HEK293 (cell line): Measurements from ENCODE around the gene PCK1.

Source experiments
- CTCF ChIA-PET: fragments of 350-600 bp; formaldehyde crosslinking; extraction: SDS; loops from one replicate; lab custom pipeline; 2021; ENCODE audit warnings: antibody characterized with exemption; lab: Yijun Ruan, JAX
- POLR2A ChIA-PET: fragments of 300-600 bp; formaldehyde crosslinking; extraction: SDS; loops from one replicate; lab custom pipeline; 2020; ENCODE audit warnings: antibody characterized with exemption, inconsistent platforms; lab: Yijun Ruan, JAX
- H3K27ac ChIP-seq: fragments of 200-500 bp; sonication (Bioruptor generic); 2 replicates; pipeline ENCODE4 v1.5.1; 2014; ENCODE audit warnings: low read depth, low read length, control low read depth, inconsistent platforms; ENCODE audit errors: extremely low read depth
- H3K36me3 ChIP-seq, 2 experiments: fragments of 200-500 bp in 1 of 2; sonication (Bioruptor generic) in 1 of 2; 1 replicate in 1 of 2; 2 replicates in 1 of 2; pipeline ENCODE4 v1.5.1; 2014 to 2017; ENCODE audit warnings: inconsistent platforms in 2 of 2, low read length in 2 of 2; ENCODE audit not compliant: control insufficient read depth in 2 of 2, insufficient read depth in 1 of 2
- H3K4me1 ChIP-seq: fragments of 200-500 bp; sonication (Bioruptor generic); 2 replicates; pipeline ENCODE4 v1.5.1; 2014; ENCODE audit warnings: mild to moderate bottlenecking, low read length, inconsistent platforms; ENCODE audit not compliant: control insufficient read depth, insufficient read depth
- H3K4me3 ChIP-seq: 2 replicates; pipeline ENCODE4 v1.5.1; 2011; ENCODE audit warnings: low read depth, mild to moderate bottlenecking, control low read depth, low read length, moderate library complexity
- H3K9me3 ChIP-seq: fragments of 200-500 bp; sonication (Bioruptor generic); 2 replicates; pipeline ENCODE4 v1.5.1; 2014; ENCODE audit warnings: low read depth, low read length, inconsistent platforms; ENCODE audit not compliant: control insufficient read depth, insufficient read depth
- BCL11A ChIP-seq: fragments of 450-650 bp; formaldehyde crosslinking; IDR thresholded peaks from 2 replicates; pipeline ENCODE4 v1.5.1; 2016; ENCODE audit warnings: low read depth, missing biosample characterization, missing genetic modification characterization
- ELK4 ChIP-seq: IDR thresholded peaks from 2 replicates; pipeline ENCODE4 v1.6.1; 2011; ENCODE audit warnings: mild to moderate bottlenecking, low read depth, low read length, borderline replicate concordance
- HIC1 ChIP-seq: fragments of 450-650 bp; formaldehyde crosslinking; IDR thresholded peaks from 2 replicates; pipeline ENCODE4 v1.5.1; 2016; ENCODE audit warnings: missing biosample characterization, missing genetic modification characterization
- KLF10 ChIP-seq: fragments of 450-650 bp; IDR thresholded peaks from 2 replicates; pipeline ENCODE4 v1.5.1; 2018; ENCODE audit warnings: missing biosample characterization, mild to moderate bottlenecking, missing genetic modification characterization
- PRDM2 ChIP-seq: fragments of 450-650 bp; formaldehyde crosslinking; IDR thresholded peaks from 2 replicates; pipeline ENCODE4 v1.5.1; 2016; ENCODE audit warnings: missing biosample characterization, missing genetic modification characterization, borderline replicate concordance
- PRDM6 ChIP-seq: fragments of 450-650 bp; formaldehyde crosslinking; IDR thresholded peaks from 2 replicates; pipeline ENCODE4 v1.5.1; 2017; ENCODE audit warnings: missing biosample characterization, missing genetic modification characterization
- SP7 ChIP-seq: fragments of 450-650 bp; formaldehyde crosslinking; IDR thresholded peaks from 2 replicates; pipeline ENCODE4 v1.5.1; 2016; ENCODE audit warnings: missing biosample characterization, missing genetic modification characterization
- WT1 ChIP-seq: fragments of 450-650 bp; formaldehyde crosslinking; IDR thresholded peaks from 2 replicates; pipeline ENCODE4 v1.5.1; 2016; ENCODE audit warnings: missing biosample characterization, missing genetic modification characterization
- ZBTB1 ChIP-seq: fragments of 450-650 bp; formaldehyde crosslinking; IDR thresholded peaks from 2 replicates; pipeline ENCODE4 v1.5.1; 2016; ENCODE audit warnings: missing biosample characterization, missing genetic modification characterization
- ZBTB17 ChIP-seq: fragments of 450-650 bp; formaldehyde crosslinking; IDR thresholded peaks from 2 replicates; pipeline ENCODE4 v1.5.1; 2016; ENCODE audit warnings: missing biosample characterization, missing genetic modification characterization
- ZBTB21 ChIP-seq: fragments of 450-650 bp; formaldehyde crosslinking; IDR thresholded peaks from 2 replicates; pipeline ENCODE4 v1.5.1; 2017; ENCODE audit warnings: missing biosample characterization, missing genetic modification characterization
- ZNF10 ChIP-seq: fragments of 450-650 bp; formaldehyde crosslinking; IDR thresholded peaks from 2 replicates; pipeline ENCODE4 v1.5.1; 2017; ENCODE audit warnings: missing biosample characterization, missing genetic modification characterization
- ZNF221 ChIP-seq: fragments of 450-650 bp; formaldehyde crosslinking; IDR thresholded peaks from 2 replicates; pipeline ENCODE4 v1.5.1; 2017; ENCODE audit warnings: missing biosample characterization, missing genetic modification characterization, borderline replicate concordance
- ZNF23 ChIP-seq: fragments of 450-650 bp; formaldehyde crosslinking; IDR thresholded peaks from 2 replicates; pipeline ENCODE4 v1.5.1; 2016; ENCODE audit warnings: missing biosample characterization, missing genetic modification characterization, borderline replicate concordance
- ZNF362 ChIP-seq: fragments of 450-650 bp; formaldehyde crosslinking; IDR thresholded peaks from 2 replicates; pipeline ENCODE4 v1.5.1; 2016; ENCODE audit warnings: missing biosample characterization, missing genetic modification characterization
- ZNF366 ChIP-seq: fragments of 450-650 bp; formaldehyde crosslinking; conservative IDR thresholded peaks from 2 replicates; pipeline ENCODE4 v1.5.1; 2016; ENCODE audit warnings: missing biosample characterization, missing genetic modification characterization
- ZNF416 ChIP-seq: fragments of 450-650 bp; formaldehyde crosslinking; IDR thresholded peaks from 2 replicates; pipeline ENCODE4 v1.5.1; 2016; ENCODE audit warnings: missing biosample characterization, missing genetic modification characterization
- ZNF426 ChIP-seq: fragments of 450-650 bp; formaldehyde crosslinking; IDR thresholded peaks from 2 replicates; pipeline ENCODE4 v1.5.1; 2017; ENCODE audit warnings: missing biosample characterization, missing genetic modification characterization, mild to moderate bottlenecking, inconsistent platforms, moderate library complexity
- ZNF48 ChIP-seq: fragments of 450-650 bp; formaldehyde crosslinking; IDR thresholded peaks from 2 replicates; pipeline ENCODE4 v1.5.1; 2016; ENCODE audit warnings: missing biosample characterization, missing genetic modification characterization
- ZNF521 ChIP-seq: fragments of 450-650 bp; formaldehyde crosslinking; IDR thresholded peaks from 2 replicates; pipeline ENCODE4 v1.5.1; 2017; ENCODE audit warnings: missing biosample characterization, mild to moderate bottlenecking, missing genetic modification characterization
- ZNF558 ChIP-seq: fragments of 450-650 bp; formaldehyde crosslinking; IDR thresholded peaks from 2 replicates; pipeline ENCODE4 v1.5.1; 2016; ENCODE audit warnings: missing biosample characterization, missing genetic modification characterization
- ZNF561 ChIP-seq: fragments of 450-650 bp; IDR thresholded peaks from 2 replicates; pipeline ENCODE4 v1.5.1; 2018; ENCODE audit warnings: missing biosample characterization, missing genetic modification characterization, borderline replicate concordance
- ZNF776 ChIP-seq: fragments of 450-650 bp; formaldehyde crosslinking; IDR thresholded peaks from 2 replicates; pipeline ENCODE4 v1.5.0; 2017; ENCODE audit warnings: missing biosample characterization, missing genetic modification characterization, borderline replicate concordance
- ZSCAN16 ChIP-seq: fragments of 450-650 bp; formaldehyde crosslinking; IDR thresholded peaks from 2 replicates; pipeline ENCODE4 v1.5.1; 2016; ENCODE audit warnings: missing biosample characterization, missing genetic modification characterization
- ZXDB ChIP-seq: fragments of 450-650 bp; formaldehyde crosslinking; IDR thresholded peaks from 2 replicates; pipeline ENCODE4 v1.5.1; 2016; ENCODE audit warnings: missing biosample characterization, missing genetic modification characterization

Gene PCK1

GRCh38 chr20:57574954-57575353, 14.0 kb downstream of the PCK1 start:
- ChIA-PET POLR2A (no interaction called here), CTCF (interaction anchor here (0.7 to 3.3 kb wide), 9 partner anchors 9 to 636 kb away, joined by 3 to 21 read pairs (median 6); partner anchors contain the start of gene PCK1)
- no peaks in the 10 kb centered on the region for H3K36me3 ChIP-seq
- H3K27ac ChIP-seq = no peak overlapping the region
- no peak for TF ChIP-seq ZNF426
- TF ChIP-seq ZNF48 (tag by site-specific recombination) = no peak
- TF ChIP-seq ZNF221 (tag by site-specific recombination) = no peak
- peak; percentile 92 for TF ChIP-seq ZNF366 (tag by site-specific recombination)
- TF ChIP-seq KLF10 (tag by site-specific recombination) = no peak
- no peak for TF ChIP-seq ZNF10 (tag by site-specific recombination)
- no peak for TF ChIP-seq ZNF776
- TF ChIP-seq ZNF561 (tag by site-specific recombination) = no peak
- peak; percentile 59 for TF ChIP-seq ZBTB17
- no peak for TF ChIP-seq ZNF362
- TF ChIP-seq ZSCAN16 (tag by site-specific recombination) = no peak
- H3K4me3 ChIP-seq = no peak overlapping the region
- peaks cover 6% of the 10 kb centered on the region for H3K4me1 ChIP-seq
- no peaks in the 10 kb centered on the region for H3K9me3 ChIP-seq

GRCh38 chr20:57576002-57576401, 15.1 kb downstream of the PCK1 start:
- POLR2A ChIA-PET = no interaction called here
- Histone ChIP-seq H3K4me3 (no peak overlapping the region), H3K27ac (no peak overlapping the region), H3K4me1 (peaks cover 14% of the 10 kb centered on the region), H3K9me3 (no peaks in the 10 kb centered on the region), H3K36me3 (no peaks in the 10 kb centered on the region)
- CTCF ChIA-PET = interaction anchor here (1.3 to 2.4 kb wide), 4 partner anchors 8 to 635 kb away, joined by 3 to 12 read pairs (median 6); no protein-coding TSS in a partner anchor
- TF ChIP-seq ZXDB (no peak), WT1 (tag by site-specific recombination) (no peak), BCL11A (tag by site-specific recombination) (no peak), ZBTB17 (no peak), ELK4 (no peak), SP7 (tag by site-specific recombination) (no peak), PRDM6 (tag by site-specific recombination) (no peak), HIC1 (tag by site-specific recombination) (no peak), ZNF416 (no peak), ZBTB21 (tag by site-specific recombination) (no peak), PRDM2 (tag by site-specific recombination) (no peak), ZNF521 (tag by site-specific recombination) (no peak), ZNF23 (no peak), ZNF558 (no peak), ZBTB1 (tag by site-specific recombination) (no peak)
